GM19463 (cell line): Measurements from ENCODE around the gene NUDT17.

ENCODE experiments used
- ATAC-seq: cut with Tn5 transposase; IDR thresholded peaks from one replicate; pipeline ENCODE4 v1.9.1; 2021; ENCODE audit warnings: mild to moderate bottlenecking, moderate library complexity; ENCODE audit not compliant: unreplicated experiment

NUDT17 gene

DNA sequence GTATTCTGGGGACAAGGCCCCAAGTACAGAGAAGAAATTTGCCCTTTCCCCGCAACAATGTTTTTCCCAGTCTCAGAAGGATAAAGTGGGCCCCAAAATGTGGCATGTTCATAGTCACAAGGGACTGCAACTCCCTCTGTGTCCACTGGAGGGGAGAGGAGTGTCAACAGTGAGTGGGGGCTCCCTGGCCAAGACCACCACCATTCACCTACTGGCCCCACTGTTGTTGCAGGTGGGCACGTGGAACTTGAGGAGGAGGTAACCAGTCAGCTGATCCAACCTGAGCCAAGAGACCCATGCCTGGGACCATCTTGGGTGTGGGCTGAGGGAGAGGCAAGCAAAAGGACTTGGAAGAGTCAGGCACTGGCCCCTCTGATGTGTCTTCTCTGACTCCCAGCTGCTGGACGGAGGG, 777 bp downstream of the NUDT17 start:
- ATAC-seq, result no peak

DNA sequence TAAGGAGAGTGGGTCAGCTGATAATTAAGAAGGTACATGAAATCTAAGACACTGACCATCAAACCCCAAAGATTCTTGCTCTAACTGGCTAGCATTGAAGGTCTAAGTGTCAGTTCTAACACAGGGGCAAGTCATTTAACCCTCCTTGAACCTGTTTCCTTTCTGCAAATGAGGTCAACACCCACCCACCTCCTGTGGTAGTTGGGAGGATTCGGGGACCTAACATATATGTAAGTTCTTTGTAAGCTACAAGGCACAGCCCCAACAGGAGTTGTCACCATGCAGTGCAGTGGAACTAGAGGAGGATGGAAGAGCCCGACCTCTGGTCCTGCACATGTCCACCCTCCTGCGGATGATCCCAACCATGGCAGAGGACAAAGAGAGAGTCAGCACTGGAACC, 2.4 kb downstream of the NUDT17 start:
- ATAC-seq, result no peak

DNA sequence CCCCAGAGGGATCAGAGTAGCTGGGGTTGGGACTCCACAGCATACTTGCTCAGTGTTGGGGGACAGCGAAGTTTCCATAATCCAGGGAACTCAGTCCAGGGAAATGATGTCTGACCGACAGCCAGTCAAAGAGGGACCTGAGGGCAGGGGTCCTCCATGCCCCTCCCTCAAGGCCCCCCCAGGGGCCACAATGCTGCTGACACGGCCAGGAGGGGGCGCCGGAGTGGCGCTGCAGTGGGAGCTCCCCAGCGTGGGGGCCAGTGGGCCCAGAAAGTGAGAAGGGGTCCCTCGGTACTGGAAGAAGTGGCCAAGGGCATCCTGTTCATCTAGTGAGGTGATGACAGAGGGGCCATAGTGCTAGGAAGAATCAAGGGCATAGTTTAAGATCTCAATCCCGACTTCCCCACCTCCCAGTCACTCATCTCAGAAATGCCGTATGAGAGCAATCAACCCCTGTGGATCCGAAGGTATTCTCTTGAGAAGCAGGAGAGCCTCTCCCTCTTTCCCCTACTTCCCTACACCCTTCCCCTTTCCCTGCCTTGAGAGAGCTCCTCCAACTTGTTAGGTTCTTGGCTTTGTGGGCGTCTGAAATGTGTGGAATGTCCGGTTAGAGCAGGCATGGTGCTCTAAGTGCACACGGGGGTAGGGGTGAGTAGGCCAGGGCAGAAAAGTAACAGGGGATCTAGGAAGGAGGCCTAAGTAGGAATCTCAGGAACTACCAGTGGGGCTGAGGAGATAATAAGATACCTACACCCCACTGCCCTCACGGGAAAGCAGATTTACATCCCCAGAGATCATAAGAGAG, 4.1 kb downstream of the NUDT17 start:
- ATAC-seq, result no peak

DNA sequence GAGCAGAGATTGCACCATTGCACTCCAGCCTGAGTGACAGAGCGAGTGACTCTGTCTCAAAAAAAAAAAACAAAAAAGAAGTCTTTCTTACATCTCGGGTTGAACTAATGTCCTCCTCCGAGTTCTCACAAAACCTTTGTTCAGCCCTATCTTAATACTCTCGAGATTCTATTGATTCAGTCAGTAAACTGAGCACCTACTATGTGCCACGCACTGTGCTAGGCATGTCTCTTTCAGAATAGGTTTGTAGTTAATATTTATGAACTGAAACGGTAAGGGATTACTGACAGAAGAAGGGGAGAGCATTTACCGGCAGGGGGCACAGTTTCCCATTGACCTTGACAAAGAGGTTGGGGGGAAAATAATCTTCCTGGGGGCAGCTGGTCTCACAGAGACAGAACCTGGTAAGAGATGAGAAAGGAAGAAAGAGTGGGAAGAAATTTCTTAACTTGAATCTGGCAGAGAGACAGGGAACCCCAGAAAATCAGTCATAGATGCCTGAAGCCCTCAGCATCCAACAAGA, 10.1 kb downstream of the NUDT17 start:
- no peak for ATAC-seq

DNA sequence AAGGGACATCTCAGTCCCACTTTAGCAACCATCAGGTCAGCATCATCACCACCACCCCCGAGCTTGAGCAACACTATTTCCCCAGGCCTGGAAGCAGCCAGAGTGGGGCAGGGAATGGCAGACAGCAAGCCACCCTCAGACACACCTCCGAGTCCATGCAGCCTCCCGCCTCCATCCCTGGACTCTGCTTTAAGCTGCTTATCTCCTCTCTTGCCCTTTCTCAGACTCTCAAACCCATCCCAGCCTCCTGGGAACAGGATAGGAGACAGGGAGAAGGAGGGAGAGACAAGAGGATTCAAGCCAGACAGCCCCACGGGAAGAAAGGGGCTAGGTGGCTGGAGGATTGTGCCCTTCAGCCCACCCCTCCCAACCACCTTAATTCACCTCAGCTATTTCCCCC, 11.7 kb downstream of the NUDT17 start:
- ATAC-seq, result no peak

- ATAC-seq, result peak; percentile 17
Observed at GRCh38 chr1:145858238-145858900, 12.9 kb downstream of the NUDT17 start.

DNA sequence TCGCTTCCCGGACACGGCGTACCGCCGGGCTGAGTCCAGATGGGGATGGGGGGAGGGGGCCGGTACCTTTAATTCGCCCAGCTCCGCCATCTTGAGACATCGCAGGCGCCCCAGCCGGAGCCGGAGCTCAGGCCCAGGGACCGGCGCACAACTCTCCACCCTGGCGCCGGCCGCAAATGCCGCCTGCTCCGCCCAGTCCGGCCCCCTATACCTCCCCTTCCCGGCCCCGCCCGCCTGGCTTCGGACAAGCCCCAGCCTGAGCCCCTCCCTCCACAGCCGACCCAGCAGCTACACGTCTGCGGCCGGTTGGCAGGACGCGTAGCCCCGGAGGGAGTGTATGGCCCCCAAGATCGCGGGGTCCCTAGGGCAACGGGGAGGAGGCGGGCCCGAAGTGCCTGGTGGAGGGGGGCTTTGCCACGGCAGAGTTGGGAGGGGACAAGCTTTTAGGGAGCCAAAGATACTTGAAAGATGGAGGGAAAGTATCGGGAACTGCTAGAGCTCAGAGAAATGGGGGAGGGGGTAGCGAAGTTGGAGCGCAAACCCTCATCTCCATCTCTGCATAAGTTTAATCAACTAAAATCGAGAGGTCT, 13.6 kb downstream of the NUDT17 start, which contains the start of gene PIAS3:
Gene PIAS3 (minus strand): TSS at position 181 of the 590 bp plus-strand sequence. CDS start 91 bp downstream, at position 90.
- ATAC-seq, result peak; percentile 86

DNA sequence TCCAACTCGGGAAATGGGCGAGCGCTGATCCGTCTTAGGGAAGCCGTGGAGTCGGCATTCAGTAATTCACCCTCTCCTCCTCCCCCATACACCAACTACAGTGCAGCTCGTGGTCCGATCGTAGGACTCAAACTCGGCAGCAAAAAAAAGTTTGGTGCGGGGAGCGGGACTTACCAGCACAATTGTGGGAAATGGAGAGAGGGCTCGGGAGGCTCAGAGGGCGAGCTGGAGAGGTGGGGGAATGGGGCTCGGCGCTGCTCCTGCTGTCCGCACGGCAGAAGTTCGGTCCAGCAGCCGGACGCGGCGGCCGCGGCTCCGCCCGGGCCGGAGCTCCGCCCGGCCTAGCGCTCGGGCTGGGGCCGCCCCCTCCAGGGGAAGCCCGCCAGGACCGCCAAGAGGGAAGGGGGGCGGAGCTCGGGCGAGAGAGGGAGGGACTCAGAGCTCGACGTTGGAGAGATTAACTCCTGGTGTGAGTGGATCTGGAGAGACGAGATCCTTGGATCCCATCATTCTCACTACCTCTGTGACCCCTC, 14.1 kb downstream of the NUDT17 start:
- ATAC-seq, result peak; percentile 67

- no peak for ATAC-seq
Observed at GRCh38 chr1:145863282-145864018, 18.0 kb downstream of the NUDT17 start.

GRCh38 chr1:145868232-145868631, 22.8 kb downstream of the NUDT17 start:
- ATAC-seq, result no peak

- ATAC-seq, result no peak
Observed at GRCh38 chr1:145871994-145872924, 26.8 kb downstream of the NUDT17 start.

DNA sequence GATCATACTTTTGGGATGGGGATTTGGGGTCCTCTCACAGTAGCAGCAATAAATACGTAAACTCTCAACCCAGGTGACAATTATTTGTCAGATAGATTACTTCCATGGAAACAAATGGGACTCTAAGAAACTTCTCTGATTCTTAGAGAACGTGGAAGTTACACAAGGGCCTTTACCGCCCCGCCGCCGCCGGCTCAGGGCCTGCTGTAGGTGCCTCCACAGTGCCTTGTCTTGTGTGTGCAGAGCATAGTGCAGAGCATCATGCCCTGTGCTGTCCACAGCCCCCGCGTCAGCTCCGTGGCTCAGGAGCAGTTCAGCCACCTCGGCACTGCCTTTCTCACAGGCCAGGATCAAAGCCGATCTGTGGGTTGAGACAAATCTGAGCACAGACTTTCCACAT, 29.2 kb downstream of the NUDT17 start:
- no peak for ATAC-seq

DNA sequence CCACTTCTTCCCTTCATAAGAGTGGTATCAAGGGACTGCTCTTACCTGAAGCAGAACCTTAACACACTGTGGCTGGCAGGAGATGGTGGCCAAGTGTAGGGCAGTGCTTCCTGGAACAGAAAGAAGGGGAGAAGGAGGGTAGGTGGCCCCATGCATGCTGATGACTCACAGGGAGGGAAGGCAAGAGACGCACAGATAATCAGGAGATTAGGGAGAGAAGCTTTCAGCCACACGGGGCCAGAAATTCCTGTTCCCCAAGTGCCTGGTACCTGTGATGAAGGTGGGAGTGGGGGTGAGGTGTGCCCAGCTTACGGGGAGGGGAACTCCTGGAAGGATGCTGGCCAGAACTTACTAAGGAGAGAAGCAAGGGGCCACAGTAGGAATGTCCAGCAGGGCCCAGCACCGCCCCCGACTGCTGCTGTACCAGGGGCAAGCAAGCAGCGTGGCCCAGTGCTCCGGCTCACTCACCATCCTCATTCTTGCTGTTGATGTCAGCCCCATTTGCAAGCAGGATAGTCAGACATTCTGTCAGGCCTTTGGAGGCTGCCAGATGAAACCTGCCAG, 32.6 kb downstream of the NUDT17 start:
- no peak for ATAC-seq

- no peak for ATAC-seq
Observed at GRCh38 chr1:145878724-145879123, 33.3 kb downstream of the NUDT17 start.

DNA sequence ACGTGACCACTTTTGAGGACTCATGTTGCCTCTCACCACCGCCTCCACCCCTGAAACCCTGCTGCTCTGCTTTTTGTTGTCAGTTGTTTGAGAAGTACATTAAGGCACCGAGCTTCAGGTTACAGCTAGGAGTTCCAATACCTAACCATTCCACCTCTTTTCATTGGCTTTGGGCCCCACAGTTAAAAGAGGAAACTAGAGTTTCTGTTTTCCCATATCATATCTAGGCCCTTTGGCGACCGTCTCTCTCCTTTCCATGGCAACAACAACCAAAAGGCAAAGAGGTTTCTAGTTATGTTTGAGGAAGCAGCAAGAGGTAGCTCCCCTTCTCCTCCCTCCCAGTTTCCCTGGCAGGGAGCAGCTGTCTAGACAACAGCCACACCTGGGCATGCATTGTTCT, 34.3 kb downstream of the NUDT17 start:
- no peak for ATAC-seq

DNA sequence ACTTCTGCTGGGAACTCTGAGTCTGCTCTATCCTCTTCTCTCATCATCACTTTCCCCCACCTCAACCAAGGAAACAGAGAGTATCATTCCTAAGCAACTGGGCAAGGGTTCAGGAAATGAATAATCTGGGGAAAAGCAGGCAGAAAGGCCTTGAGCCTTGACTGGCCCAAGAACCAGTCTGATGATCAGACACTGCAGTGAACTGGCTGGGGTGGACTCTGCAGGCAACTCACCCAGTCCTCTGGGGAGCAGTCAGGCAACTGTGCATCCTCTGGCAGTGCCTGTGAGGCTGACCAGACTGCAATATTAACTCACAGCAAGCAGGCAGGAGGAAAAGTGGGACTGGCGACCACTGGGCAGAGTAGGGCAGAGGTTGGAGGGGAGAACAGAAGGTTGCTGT, 39.2 kb downstream of the NUDT17 start:
- no peak for ATAC-seq

DNA sequence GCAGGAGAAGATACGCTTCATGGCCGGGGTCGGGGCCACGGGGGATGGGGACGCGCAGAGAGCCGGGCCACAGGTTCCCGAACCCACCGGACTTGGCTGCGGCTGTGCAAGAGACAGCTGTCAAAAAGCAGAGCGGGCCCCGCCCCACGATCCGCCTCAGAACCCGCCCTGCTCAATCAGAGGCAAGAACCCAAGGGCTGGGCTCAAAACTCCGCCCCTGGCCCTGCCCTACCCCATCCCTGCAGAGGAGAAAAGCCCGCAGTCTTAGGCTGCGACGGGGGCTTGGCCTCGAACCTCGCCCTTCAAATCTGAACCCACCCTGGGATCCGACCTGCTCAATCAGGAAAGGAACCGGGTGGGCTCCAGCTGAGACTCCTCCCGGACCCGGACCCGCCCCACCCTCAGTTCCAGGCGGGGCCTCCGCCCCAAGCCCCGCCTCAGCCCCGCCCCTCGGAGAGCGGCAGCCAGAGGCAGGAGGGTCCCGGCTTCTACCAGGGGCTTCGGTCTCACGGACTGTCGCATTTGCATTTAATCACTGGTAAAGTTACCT, 40.4 kb downstream of the NUDT17 start, which contains the start of gene ANKRD35:
Gene ANKRD35 (minus strand): TSS at position 129 of the 550 bp plus-strand sequence. CDS start 108 bp downstream, at position 21.
- ATAC-seq, result peak; percentile 100

DNA sequence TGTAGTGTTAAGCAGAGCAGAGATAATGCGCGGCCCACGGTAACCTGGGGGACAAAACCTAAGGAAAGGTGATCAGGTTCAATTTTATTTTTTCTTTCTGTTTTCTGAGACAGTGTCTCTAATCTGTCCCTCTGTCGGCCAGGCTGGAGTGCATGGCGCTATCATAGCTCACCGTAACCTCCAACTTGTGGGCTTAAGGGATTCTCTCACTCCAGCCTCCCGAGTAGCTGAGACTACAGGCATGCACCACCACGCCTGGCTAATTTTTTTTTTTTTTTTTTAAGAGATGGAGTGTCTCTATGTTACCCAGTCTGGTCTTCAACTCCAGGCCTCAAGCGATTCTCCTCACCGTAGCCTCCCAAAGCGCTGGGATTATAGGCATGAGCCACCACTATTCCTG, 41.0 kb downstream of the NUDT17 start:
- ATAC-seq, result no peak

GRCh38 chr1:145886816-145887215, 41.4 kb downstream of the NUDT17 start:
- no peak for ATAC-seq
